GM18870 (cell line): Measurements from ENCODE around the gene ZNF430.
"Not testable (repeated sequence)": the region's sequence is repeated elsewhere in the genome, so short reads cannot be mapped to it uniquely, and the experiment has no call there.

Experiments
- ATAC-seq: cut with Tn5 transposase; IDR thresholded peaks from one replicate; pipeline ENCODE4 v1.9.1; 2021; ENCODE audit warnings: moderate library complexity; ENCODE audit not compliant: unreplicated experiment

The ZNF430 gene

GRCh38 chr19:21020298-21021227 is at the start of gene ZNF430:
ZNF430 (plus strand) TSS chr19:21020657; CDS start chr19:21020801, 144 bp downstream.
- ATAC-seq = peak; percentile 94

- ATAC-seq = not testable (repeated sequence)
Measured at GRCh38 chr19:20992788-20993187, 27.7 kb upstream of the ZNF430 start.

GRCh38 chr19:20999731-21000352 is 20.6 kb upstream of the ZNF430 start:
- ATAC-seq = peak; percentile 99

GRCh38 chr19:21021238-21021637 is 781 bp downstream of the ZNF430 start:
- ATAC-seq = not testable (repeated sequence)

- ATAC-seq = no peak
Measured at GRCh38 chr19:21022996-21023395, 2.5 kb downstream of the ZNF430 start.

GRCh38 chr19:21023901-21024300 is 3.4 kb downstream of the ZNF430 start:
- no peak for ATAC-seq

- no peak for ATAC-seq
Measured at GRCh38 chr19:21028969-21029268, 8.5 kb downstream of the ZNF430 start.

GRCh38 chr19:21045028-21045427 is 24.6 kb downstream of the ZNF430 start:
- no peak for ATAC-seq

- ATAC-seq = no peak
Measured at GRCh38 chr19:21046489-21046888, 26.0 kb downstream of the ZNF430 start.

GRCh38 chr19:21047716-21048115 is 27.3 kb downstream of the ZNF430 start:
- no peak for ATAC-seq

- no peak for ATAC-seq
Measured at GRCh38 chr19:21052902-21053301, 32.4 kb downstream of the ZNF430 start.

GRCh38 chr19:21065336-21065735 is 44.9 kb downstream of the ZNF430 start:
- ATAC-seq = no peak

- ATAC-seq = peak; percentile 98
Measured at GRCh38 chr19:21082011-21082975, 61.8 kb downstream of the ZNF430 start, which contains the start of gene ZNF714. ZNF714 (plus strand) TSS chr19:21082203; CDS start chr19:21098269, 16,066 bp downstream.

- no peak for ATAC-seq
Measured at GRCh38 chr19:21084343-21084742, 63.9 kb downstream of the ZNF430 start.

GRCh38 chr19:21087871-21088270 is 67.4 kb downstream of the ZNF430 start:
- ATAC-seq = no peak

- no peak for ATAC-seq
Measured at GRCh38 chr19:21092109-21092508, 71.7 kb downstream of the ZNF430 start.

GRCh38 chr19:21094347-21095025 is 74.0 kb downstream of the ZNF430 start:
- ATAC-seq = no peak

- no peak for ATAC-seq
Measured at GRCh38 chr19:21098291-21098690, 77.8 kb downstream of the ZNF430 start.

- ATAC-seq = no peak
Measured at GRCh38 chr19:21101521-21102242, 81.2 kb downstream of the ZNF430 start.

- no peak for ATAC-seq
Measured at GRCh38 chr19:21109116-21109515, 88.7 kb downstream of the ZNF430 start.
